Endometrium (tissue), 2 donors: ENCODE measurements around the gene MEX3B.

Source experiments
- FAIRE-seq: peaks from 2 replicates; lab custom pipeline; 2012; peaks lifted over from hg19 to GRCh38; lab: Jason Lieb, UNC
- donor health status: control.
- donor health status: control.

MEX3B gene

GRCh38 chr15:82045892-82046665, at the start of gene MEX3B:
Gene MEX3B (minus strand): TSS chr15:82046018. CDS start chr15:82045705, 313 bp downstream.
- no peak for FAIRE-seq

- FAIRE-seq: no peak
Observed at GRCh38 chr15:82093774-82094211, 48.0 kb upstream of the MEX3B start.

GRCh38 chr15:82093325-82093724, 47.5 kb upstream of the MEX3B start:
- no peak for FAIRE-seq

GRCh38 chr15:82091636-82092140, 45.9 kb upstream of the MEX3B start:
- no peak for FAIRE-seq

- FAIRE-seq: no peak
Observed at GRCh38 chr15:82086243-82086995, 40.6 kb upstream of the MEX3B start.

- FAIRE-seq: no peak
Observed at GRCh38 chr15:82081914-82082762, 36.3 kb upstream of the MEX3B start.

GRCh38 chr15:82080774-82081173, 35.0 kb upstream of the MEX3B start:
- FAIRE-seq: no peak

GRCh38 chr15:82079736-82080135, 33.9 kb upstream of the MEX3B start:
- FAIRE-seq: no peak

- no peak for FAIRE-seq
Observed at GRCh38 chr15:82074610-82075009, 28.8 kb upstream of the MEX3B start.

GRCh38 chr15:82072926-82073537, 27.2 kb upstream of the MEX3B start:
- no peak for FAIRE-seq

GRCh38 chr15:82066455-82066854, 20.6 kb upstream of the MEX3B start:
- no peak for FAIRE-seq

- FAIRE-seq: no peak
Observed at GRCh38 chr15:82064824-82065223, 19.0 kb upstream of the MEX3B start.

- FAIRE-seq: no peak
Observed at GRCh38 chr15:82062479-82063454, 16.9 kb upstream of the MEX3B start.

- FAIRE-seq: no peak
Observed at GRCh38 chr15:82060817-82061216, 15.0 kb upstream of the MEX3B start.

- no peak for FAIRE-seq
Observed at GRCh38 chr15:82058517-82059204, 12.8 kb upstream of the MEX3B start.

- FAIRE-seq: no peak
Observed at GRCh38 chr15:82058026-82058425, 12.2 kb upstream of the MEX3B start.

- FAIRE-seq: no peak
Observed at GRCh38 chr15:82056958-82057823, 11.4 kb upstream of the MEX3B start.

GRCh38 chr15:82052751-82053150, 6.9 kb upstream of the MEX3B start:
- no peak for FAIRE-seq

GRCh38 chr15:82051664-82052063, 5.8 kb upstream of the MEX3B start:
- FAIRE-seq: no peak
